Spleen (tissue), 11 donors: ENCODE measurements around the gene ART4. TPM values are rescaled to one million over a fixed set of nuclear protein-coding genes. Genes with fewer than 3 reads are reported as not detected.

Source experiments
- DNase-seq: peaks from one replicate; pipeline ENCODE4 v3.0.0-alpha.2; 2020
- H3K27ac ChIP-seq, 8 donors: fragments of 200-600 bp; sonication (generic) in 7 of 8; 1 replicate in 4 of 8; 2 replicates in 4 of 8; pipeline versions ENCODE4 v1.5.0 to v1.8.0; 2016 to 2021; ENCODE audit warnings: inconsistent platforms in 4 of 8, mild to moderate bottlenecking in 4 of 8, moderate library complexity in 1 of 8
- H3K27me3 ChIP-seq, 7 donors: fragments of 200-600 bp; sonication (generic) in 6 of 7; replicated peaks in 1 of 7; 1 replicate in 4 of 7; 2 replicates in 3 of 7; pipeline versions ENCODE4 v1.5.0 to v1.8.0; 2016 to 2021; ENCODE audit warnings: inconsistent platforms in 3 of 7, mild to moderate bottlenecking in 1 of 7
- H3K36me3 ChIP-seq, 6 donors: fragments of 200-600 bp; sonication (generic) in 5 of 6; 1 replicate in 4 of 6; 2 replicates in 2 of 6; pipeline versions ENCODE4 v1.5.0 to v1.8.0; 2016 to 2021; ENCODE audit warnings: inconsistent platforms in 2 of 6
- H3K4me1 ChIP-seq, 6 donors: fragments of 200-600 bp; sonication (generic) in 5 of 6; 1 replicate in 3 of 6; 2 replicates in 3 of 6; pipeline versions ENCODE4 v1.5.0 to v1.8.0; 2016 to 2021; ENCODE audit warnings: inconsistent platforms in 3 of 6
- H3K4me3 ChIP-seq, 8 donors: fragments of 200-600 bp; sonication (generic) in 7 of 8; 1 replicate in 4 of 8; 2 replicates in 4 of 8; pipeline versions ENCODE4 v1.5.0 to v1.8.0; 2016 to 2021; ENCODE audit warnings: inconsistent platforms in 4 of 8, mild to moderate bottlenecking in 4 of 8, moderate library complexity in 2 of 8
- H3K9me3 ChIP-seq, 8 donors: fragments of 200-600 bp; sonication (generic) in 7 of 8; 1 replicate in 4 of 8; 2 replicates in 4 of 8; pipeline versions ENCODE4 v1.5.0 to v1.8.0; 2016 to 2021; ENCODE audit warnings: inconsistent platforms in 4 of 8
- CTCF ChIP-seq, 11 experiments: fragments of 200-600 bp in 7 of 11; fragments of 450-650 bp in 4 of 11; sonication (generic) in 4 of 11; IDR thresholded peaks in 8 of 11; conservative IDR thresholded peaks in 3 of 11; 1 replicate in 7 of 11; 2 replicates in 4 of 11; pipeline versions ENCODE4 v1.4.0 to v1.8.0; 2016 to 2021; ENCODE audit warnings: antibody characterized with exemption in 11 of 11, inconsistent platforms in 4 of 11, mild to moderate bottlenecking in 1 of 11
- POLR2A ChIP-seq, 3 donors: fragments of 450-650 bp; IDR thresholded peaks; one replicate each; pipeline ENCODE4 v1.5.1; 2017; ENCODE audit warnings: antibody characterized with exemption in 3 of 3, mild to moderate bottlenecking in 1 of 3
- POLR2AphosphoS5 ChIP-seq, 3 donors: sonication (generic); formaldehyde crosslinking; IDR thresholded peaks; one replicate each; pipeline ENCODE4 v1.5.1; 2017; ENCODE audit warnings: antibody characterized with exemption in 3 of 3
- WGBS, 5 donors: extraction: QIAGEN DNeasy Blood & Tissue Kit in 3 of 5; methylation state at CpG; one replicate each; pipeline versions ENCODE4 v1.1.5 to v1.1.7; 2013 to 2018; 5-methylcytosine and 5-hydroxymethylcytosine counted together
- intact Hi-C: fragments of 100-400 bp; cut with DNase I; formaldehyde crosslinking; loops from one replicate; pipeline ENCODE4 v1.15.0; 2023; ENCODE audit warnings: low total_unique reads
- polyA plus RNA-seq, 3 donors: library from polyadenylated mRNA; stranded (reverse); fragments of 200-250 nt; gene quantifications; one replicate each; pipeline ENCODE4 v1.2.1, GENCODE V29; 2013
- total RNA-seq, 7 donors: library from RNA; depleted of rRNA in 3 of 7; stranded (reverse); fragments of >200 nt in 3 of 7; fragmentation: NEBNext Ultra II Directional in 4 of 7; extraction: Animal tissue kit (Norgen Biotek cat#: 25700) in 4 of 7; gene quantifications; one replicate each; pipeline versions ENCODE4 v1.1.0 to v1.2.1, GENCODE V29; 2016 to 2021
- donor health status: healthy with polysubstance abuse.
- donor health status: DM: no; HTN: no; CAD: no; lungs with moderate emphysema.
- donor health status: DM: no; HTN: no; CAD: no.
- donor health status: Bipolar disorder and iron deficiency.
- donor health status: healthy.
- donor health status: DM: no; HTN: no; CAD: no.
- donor health status: DM: yes; HTN: yes; CAD: no.

The ART4 gene
- total and polyA plus RNA-seq, 10 donors, result 2.3 to 46.1 (median 18.1) TPM

GRCh38 chr12:14825256-14825655, 18.1 kb downstream of the ART4 start:
- Histone ChIP-seq H3K4me3 (no peak overlapping the region), H3K9me3 (no peaks in the 10 kb centered on the region), H3K4me1 (no peaks in the 10 kb centered on the region), H3K27ac (no peak overlapping the region), H3K36me3 (no peaks in the 10 kb centered on the region), H3K27me3 (no peaks in the 10 kb centered on the region)
- no peak for DNase-seq
- intact Hi-C loops, result no loop called here
- no peak for TF ChIP-seq POLR2AphosphoS5 (IDR thresholded peaks at IDR 0.05)
- TF ChIP-seq POLR2A (IDR thresholded peaks at IDR 0.05), result no peak
- no peak for TF ChIP-seq CTCF (IDR thresholded peaks at IDR 0.05 in 8 of 11, conservative IDR thresholded peaks at IDR 0.05 in 3 of 11)

- Histone ChIP-seq H3K4me3 (no peak overlapping the region), H3K36me3 (no peaks in the 10 kb centered on the region), H3K27me3 (no peaks in the 10 kb centered on the region), H3K4me1 (no peaks in the 10 kb centered on the region), H3K9me3 (no peaks in the 10 kb centered on the region), H3K27ac (no peak overlapping the region)
- 73 to 92% (median 78%) methylated on average over 1 of the region's 1 CpG for WGBS, 5 donors
- TF ChIP-seq CTCF (IDR thresholded peaks at IDR 0.05 in 8 of 11, conservative IDR thresholded peaks at IDR 0.05 in 3 of 11), result no peak
- TF ChIP-seq POLR2AphosphoS5 (IDR thresholded peaks at IDR 0.05), result no peak
- TF ChIP-seq POLR2A (IDR thresholded peaks at IDR 0.05), result no peak
- intact Hi-C loops, result no loop called here
- no peak for DNase-seq
These were observed 19.2 kb downstream of the ART4 start for GRCh38 chr12:14824012-14824634.

GRCh38 chr12:14814014-14814413, 29.3 kb downstream of the ART4 start, which contains the start of gene SMCO3:
Gene SMCO3 (minus strand): TSS chr12:14814182. CDS start chr12:14806680, 7,502 bp downstream.
- no peak for DNase-seq
- Histone ChIP-seq H3K27me3 (no peaks in the 10 kb centered on the region), H3K36me3 (no peaks in the 10 kb centered on the region), H3K27ac (no peak within 1 kb of the TSS), H3K4me1 (peaks cover 0 to 12% (median 7%) of the 10 kb centered on the region in 6 donors), H3K9me3 (no peaks in the 10 kb centered on the region), H3K4me3 (no peak within 1 kb of the TSS)
- intact Hi-C loops, result no loop called here
- TF ChIP-seq POLR2A (IDR thresholded peaks at IDR 0.05) (no peak), CTCF (IDR thresholded peaks at IDR 0.05 in 8 of 11, conservative IDR thresholded peaks at IDR 0.05 in 3 of 11) (no peak), POLR2AphosphoS5 (IDR thresholded peaks at IDR 0.05) (no peak)
- 86 to 91% (median 88%) methylated on average over 3 of the region's 3 CpGs for WGBS, 5 donors

DNA sequence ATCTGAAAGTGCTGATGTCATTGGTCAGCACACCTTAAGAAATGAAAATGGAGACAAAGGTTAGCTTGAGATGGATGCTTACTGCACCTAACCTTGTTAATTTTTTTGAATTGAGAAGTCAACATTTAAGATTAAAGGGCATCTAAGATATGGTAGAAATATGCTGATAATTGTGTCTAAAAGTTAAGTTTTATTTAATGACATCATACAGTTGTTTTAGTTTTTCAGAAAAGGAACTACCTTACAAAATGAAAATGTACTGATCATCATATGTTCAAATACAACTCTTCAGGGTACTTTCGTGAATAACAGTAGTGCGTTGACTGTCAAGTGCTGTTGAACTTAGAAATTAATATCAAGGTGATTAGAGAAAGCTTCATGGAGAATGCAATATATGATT, 31.8 kb downstream of the ART4 start:
- intact Hi-C loops, result no loop called here
- 94 to 97% (median 96%) methylated on average over 2 of the region's 2 CpGs for whole genome bisulfite sequencing, 5 donors
- no peaks in the 10 kb centered on the region for H3K36me3 ChIP-seq

More for the DNA sequence above, 31.8 kb downstream of the ART4 start:
- no peaks in the 10 kb centered on the region for H3K9me3 ChIP-seq
- DNase-seq, result no peak
- no peak overlapping the region for H3K4me3 ChIP-seq
- TF ChIP-seq CTCF (IDR thresholded peaks at IDR 0.05 in 8 of 11, conservative IDR thresholded peaks at IDR 0.05 in 3 of 11), result no peak
- peaks cover 0 to 12% (median 7%) of the 10 kb centered on the region in 6 donors for H3K4me1 ChIP-seq
- H3K27me3 ChIP-seq, result no peaks in the 10 kb centered on the region
- H3K27ac ChIP-seq, result no peak overlapping the region
